Stimulated activated CD4-positive, alpha-beta T cell treated with anti-CD3 and anti-CD28 coated beads, TNF-alpha, amount 100 ng/mL, for 4 hours (primary cell): Measurements from ENCODE around the gene KRTAP10-11.
"Not testable (repeated sequence)": the region's sequence is repeated elsewhere in the genome, so short reads cannot be mapped to it uniquely, and the experiment has no call there.

Source experiments
- DNase-seq, 3 experiments: peaks; one replicate each; pipeline ENCODE4 v3.0.0-alpha.2; 2020; ENCODE audit warnings: low read depth in 3 of 3

The KRTAP10-11 gene

GRCh38 chr21:44646366-44647221 is at the start of gene KRTAP10-11:
Gene KRTAP10-11, plus strand, starts transcription at chr21:44646414. Its CDS starts 45 bp downstream, at chr21:44646459.
- not testable (repeated sequence) for DNase-seq

- DNase-seq, result no peak
These were observed 48.2 kb upstream of the KRTAP10-11 start for GRCh38 chr21:44598061-44598460.

GRCh38 chr21:44599264-44600029 is 46.8 kb upstream of the KRTAP10-11 start:
- DNase-seq, result no peak

GRCh38 chr21:44600118-44600978 is 45.9 kb upstream of the KRTAP10-11 start, which contains the start of gene KRTAP10-7:
Gene KRTAP10-7, plus strand, starts transcription at chr21:44600597. Its CDS starts 25 bp downstream, at chr21:44600622.
- not testable (repeated sequence) for DNase-seq

- DNase-seq, result not testable (repeated sequence)
These were observed 45.1 kb upstream of the KRTAP10-11 start for GRCh38 chr21:44601091-44601490.

- DNase-seq, result no peak
These were observed 44.4 kb upstream of the KRTAP10-11 start for GRCh38 chr21:44601596-44602462.

GRCh38 chr21:44602463-44602850 is 43.8 kb upstream of the KRTAP10-11 start:
- DNase-seq, result no peak

- DNase-seq, result no peak
These were observed 42.9 kb upstream of the KRTAP10-11 start for GRCh38 chr21:44603109-44603875.

- DNase-seq, result no peak
These were observed 42.3 kb upstream of the KRTAP10-11 start for GRCh38 chr21:44603911-44604310.

- DNase-seq, result no peak
These were observed 39.7 kb upstream of the KRTAP10-11 start for GRCh38 chr21:44606495-44606894.

- DNase-seq, result no peak
These were observed 37.0 kb upstream of the KRTAP10-11 start for GRCh38 chr21:44609193-44609592.

- DNase-seq, result not testable (repeated sequence)
These were observed 35.9 kb upstream of the KRTAP10-11 start for GRCh38 chr21:44610157-44610843.

GRCh38 chr21:44611551-44611950 is 34.7 kb upstream of the KRTAP10-11 start:
- no peak for DNase-seq

GRCh38 chr21:44612029-44612486 is 34.2 kb upstream of the KRTAP10-11 start, which contains the start of gene KRTAP10-8:
Gene KRTAP10-8, plus strand, starts transcription at chr21:44612079. Its CDS starts 22 bp downstream, at chr21:44612101.
- DNase-seq, result no peak

GRCh38 chr21:44612669-44613229 is 33.5 kb upstream of the KRTAP10-11 start:
- DNase-seq, result no peak

- DNase-seq, result no peak
These were observed 32.6 kb upstream of the KRTAP10-11 start for GRCh38 chr21:44613386-44614155.

- no peak for DNase-seq
These were observed 32.0 kb upstream of the KRTAP10-11 start for GRCh38 chr21:44614161-44614631.

- no peak for DNase-seq
These were observed 31.2 kb upstream of the KRTAP10-11 start for GRCh38 chr21:44614961-44615391.
